Ramos (cell line): ENCODE results near the gene CSTF2T.

Source experiments
- in situ Hi-C: fragments of 300-500 bp; cut with MboI; formaldehyde crosslinking; loops from one replicate; pipeline ENCODE4 v1.14.3; 2022; ENCODE audit warnings: low sequenced_read_pairs; ENCODE audit not compliant: unreplicated experiment

The CSTF2T gene, protein sequence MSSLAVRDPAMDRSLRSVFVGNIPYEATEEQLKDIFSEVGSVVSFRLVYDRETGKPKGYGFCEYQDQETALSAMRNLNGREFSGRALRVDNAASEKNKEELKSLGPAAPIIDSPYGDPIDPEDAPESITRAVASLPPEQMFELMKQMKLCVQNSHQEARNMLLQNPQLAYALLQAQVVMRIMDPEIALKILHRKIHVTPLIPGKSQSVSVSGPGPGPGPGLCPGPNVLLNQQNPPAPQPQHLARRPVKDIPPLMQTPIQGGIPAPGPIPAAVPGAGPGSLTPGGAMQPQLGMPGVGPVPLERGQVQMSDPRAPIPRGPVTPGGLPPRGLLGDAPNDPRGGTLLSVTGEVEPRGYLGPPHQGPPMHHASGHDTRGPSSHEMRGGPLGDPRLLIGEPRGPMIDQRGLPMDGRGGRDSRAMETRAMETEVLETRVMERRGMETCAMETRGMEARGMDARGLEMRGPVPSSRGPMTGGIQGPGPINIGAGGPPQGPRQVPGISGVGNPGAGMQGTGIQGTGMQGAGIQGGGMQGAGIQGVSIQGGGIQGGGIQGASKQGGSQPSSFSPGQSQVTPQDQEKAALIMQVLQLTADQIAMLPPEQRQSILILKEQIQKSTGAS

DNA sequence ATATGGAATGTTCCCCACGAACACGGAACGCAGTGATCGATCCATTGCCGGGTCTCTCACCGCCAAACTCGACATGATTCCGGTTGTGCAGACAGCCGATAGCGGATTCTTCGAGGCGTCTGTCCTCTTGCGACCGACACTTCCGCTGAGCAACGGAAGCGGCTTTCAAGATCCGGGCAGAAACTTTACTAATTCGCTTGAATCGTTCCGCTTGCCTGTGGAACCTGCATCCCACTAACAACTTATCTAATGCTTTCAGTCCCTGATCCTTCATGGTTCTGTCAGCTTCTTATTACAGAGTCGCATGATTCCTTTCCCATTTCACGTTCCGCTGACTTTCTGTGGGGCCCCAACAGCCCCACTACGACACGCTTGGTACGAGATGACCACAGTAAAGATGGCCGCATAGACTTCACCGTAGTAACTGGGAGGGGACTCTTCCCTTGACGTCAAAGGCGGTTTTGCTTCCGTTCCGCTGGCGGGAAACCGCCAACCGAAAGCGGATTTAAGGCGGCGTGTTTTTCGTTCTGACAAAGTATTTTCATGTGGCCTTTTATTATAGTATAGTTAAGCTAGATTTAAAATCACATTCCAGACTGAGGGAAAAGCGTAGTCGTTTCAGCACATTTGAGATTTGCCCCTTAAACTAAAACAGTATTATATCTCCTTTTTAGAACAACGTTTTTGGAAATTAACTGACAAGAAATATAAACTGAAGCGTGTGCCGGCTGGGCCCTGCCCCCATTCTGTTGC is at the start of gene CSTF2T:
CSTF2T (minus strand) TSS at position 121 of the 753 bp plus-strand sequence; CDS start at position 75, 46 bp downstream.
- in situ Hi-C loops, result no loop called here

DNA sequence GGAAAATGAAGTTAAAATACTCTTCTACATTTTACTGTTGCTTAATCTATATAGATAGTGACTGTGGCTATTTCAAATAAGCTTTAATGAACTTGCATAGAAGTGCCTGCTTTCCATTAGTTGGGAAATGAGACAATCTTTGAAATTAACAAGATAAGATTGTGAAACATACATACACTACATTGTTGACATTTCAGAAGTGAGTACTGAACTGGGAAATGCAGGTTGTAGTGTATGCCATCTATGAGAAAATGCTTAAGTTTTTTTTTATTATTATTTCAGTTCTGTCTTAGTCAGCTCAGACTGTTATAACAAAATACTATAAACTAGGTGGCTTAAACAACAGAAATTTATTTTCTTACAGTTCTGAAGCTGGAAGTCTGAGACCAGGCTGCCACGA is 49.6 kb upstream of the CSTF2T start:
- in situ Hi-C loops, result no loop called here

DNA sequence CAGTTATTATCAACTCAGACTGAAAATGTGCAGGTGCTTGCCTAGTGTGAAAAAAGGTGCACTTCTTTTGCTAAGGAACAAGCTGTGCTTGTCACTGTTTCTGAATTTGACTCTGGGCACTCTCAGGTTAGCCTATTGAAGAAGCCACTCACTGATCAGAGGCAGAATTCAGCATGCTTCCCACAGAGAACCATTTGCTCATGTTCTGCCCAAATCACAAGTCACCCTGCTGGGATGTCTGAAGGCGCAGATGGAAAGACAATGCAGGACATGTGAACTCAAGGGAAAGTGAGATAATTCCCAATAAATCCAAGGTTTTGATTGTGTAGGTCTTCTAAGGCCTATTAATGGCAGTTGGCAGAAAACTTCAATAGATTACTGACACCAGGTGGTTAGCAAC is 47.8 kb upstream of the CSTF2T start:
- in situ Hi-C loops, result no loop called here

DNA sequence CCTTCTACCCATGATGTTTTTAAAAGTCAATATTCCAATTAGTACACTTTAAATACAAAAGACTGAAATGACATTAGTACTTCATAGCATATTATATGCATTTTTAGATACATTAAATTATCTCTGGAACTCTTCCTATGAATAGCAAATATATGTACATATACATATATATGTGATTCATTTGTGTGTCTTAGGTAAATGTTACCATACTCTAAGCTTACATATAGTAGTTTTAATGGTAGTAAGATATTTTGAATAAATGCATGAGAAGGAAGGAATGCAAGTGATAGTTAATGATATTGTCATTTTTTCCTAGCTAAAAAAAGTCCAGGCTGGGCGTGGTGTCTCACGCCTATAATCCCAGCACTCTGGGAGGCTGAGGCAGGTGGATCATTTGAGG is 46.0 kb upstream of the CSTF2T start:
- in situ Hi-C loops, result no loop called here

DNA sequence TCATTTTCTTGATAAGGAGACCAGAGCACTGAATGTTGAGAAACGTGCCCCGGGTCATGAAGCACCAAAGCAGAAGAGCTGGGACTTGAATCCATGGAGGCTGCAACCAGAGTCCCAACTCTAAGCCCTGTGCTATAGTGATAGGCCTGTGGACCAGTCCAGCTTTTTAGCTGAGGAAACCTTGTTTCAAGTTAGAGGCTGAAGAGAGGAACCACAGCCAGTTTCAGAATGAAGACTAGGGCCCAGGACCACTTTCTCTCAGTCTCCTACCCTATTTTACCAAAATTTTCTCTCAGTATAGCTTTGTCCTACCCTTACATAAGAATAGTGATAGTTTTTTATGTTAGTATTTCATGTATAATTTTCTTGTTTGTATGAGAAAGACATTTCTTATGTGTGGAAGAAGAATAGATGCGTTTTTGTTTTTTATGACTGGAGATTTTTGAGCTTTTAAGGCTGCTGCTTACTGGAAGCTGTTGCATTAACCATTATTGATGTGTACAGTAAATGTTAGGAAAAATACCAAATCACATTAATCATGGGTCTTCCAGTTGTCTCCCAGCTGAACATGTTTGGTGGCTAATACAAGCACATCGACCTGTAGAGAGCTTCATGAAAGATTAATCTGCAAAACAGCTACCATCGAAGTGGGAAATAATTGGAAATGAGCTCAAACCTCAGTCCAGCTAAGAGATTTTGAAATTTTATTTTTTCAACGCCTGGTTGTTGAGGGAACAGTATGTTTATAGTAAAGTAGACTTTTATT is 45.0 kb upstream of the CSTF2T start:
- in situ Hi-C loops, result no loop called here

DNA sequence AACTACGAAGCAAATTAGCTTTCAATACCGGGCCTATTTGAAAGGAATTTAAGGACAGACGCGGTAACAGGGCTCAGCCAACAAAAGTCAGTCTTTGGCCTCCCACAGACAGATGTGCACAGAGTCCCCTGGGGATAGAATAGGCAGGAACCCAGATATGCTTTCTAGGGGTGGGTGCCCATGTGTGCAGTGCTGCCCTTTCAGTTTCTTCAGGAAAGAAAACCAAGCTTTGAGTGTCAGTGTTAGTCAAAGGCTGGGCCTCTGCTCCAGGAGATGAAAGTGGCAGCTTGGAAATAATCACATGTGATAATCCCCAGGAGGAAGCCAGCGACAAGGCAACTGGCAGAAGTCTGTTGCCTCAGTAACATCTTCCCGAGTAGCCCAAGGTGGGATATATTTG is 43.8 kb upstream of the CSTF2T start:
- in situ Hi-C loops, result no loop called here

DNA sequence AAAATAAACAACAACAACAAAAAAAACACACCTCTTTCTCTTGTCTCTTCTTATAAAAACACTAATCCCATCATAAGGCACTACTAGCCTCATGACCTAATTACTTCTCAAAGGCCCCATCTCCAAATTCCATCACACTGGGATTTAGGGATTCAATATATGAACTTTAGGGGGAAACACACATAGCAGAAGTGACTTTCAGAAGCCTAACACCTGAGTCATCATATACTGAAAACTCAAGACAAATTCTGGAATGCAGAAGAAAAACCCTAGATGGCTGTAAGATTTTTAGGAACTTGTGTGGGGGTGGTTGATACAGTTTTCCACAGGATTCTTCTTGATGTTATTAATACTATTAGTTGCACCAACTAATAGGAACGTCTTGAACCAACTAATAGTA is 33.7 kb upstream of the CSTF2T start:
- in situ Hi-C loops, result no loop called here

DNA sequence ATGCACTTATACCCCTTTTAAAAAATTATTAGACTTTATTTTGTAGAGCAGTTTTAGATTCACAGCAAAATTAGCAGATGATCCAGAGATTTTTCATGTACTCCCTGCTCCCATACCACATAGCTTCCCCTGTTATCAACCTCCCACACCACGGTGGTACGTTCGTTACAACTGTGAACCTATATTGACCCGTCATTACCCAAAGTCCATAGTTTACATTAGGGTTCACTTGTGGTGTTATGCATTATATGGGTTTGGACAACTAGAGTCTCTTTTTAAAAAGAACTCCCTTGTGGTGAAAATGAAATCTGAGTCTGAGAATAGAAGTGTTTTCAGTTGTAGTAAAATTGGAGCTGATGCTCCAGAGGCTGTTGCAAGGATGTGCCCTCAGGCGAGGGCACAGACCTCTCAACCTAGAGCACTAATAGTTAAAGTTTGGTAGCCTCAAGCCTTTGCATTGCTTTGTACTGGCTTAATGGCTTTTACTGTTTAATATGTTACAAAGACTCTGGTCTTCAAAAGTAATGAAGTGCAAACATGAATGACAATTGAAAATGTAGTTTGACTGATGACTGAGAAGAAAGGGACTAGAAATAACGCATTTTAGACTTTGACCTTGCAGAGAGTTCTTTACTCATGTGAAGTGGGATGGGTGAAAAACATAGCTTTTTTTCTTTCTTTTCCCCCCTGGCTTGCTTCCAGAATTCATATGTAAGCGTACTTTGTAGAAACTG is 30.6 kb upstream of the CSTF2T start:
- in situ Hi-C loops, result no loop called here

DNA sequence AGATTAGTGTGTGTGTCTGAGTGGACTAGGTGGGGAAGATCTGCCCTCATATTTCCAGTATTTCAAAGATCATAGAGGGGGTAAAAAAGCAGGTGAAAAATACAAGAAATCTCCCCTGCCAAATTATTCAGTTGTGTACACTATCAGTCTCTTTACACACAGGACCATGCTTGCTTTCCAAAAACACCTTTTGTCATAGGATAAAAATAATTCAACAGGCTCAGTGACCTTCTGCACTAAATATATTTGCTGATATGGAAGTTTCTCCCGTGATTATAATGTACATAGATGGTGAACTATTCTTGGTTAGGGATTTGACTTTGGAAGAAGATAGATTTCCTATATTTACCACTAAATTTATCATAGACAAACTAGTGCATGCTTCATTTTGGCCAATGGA is 24.6 kb upstream of the CSTF2T start:
- in situ Hi-C loops, result no loop called here

DNA sequence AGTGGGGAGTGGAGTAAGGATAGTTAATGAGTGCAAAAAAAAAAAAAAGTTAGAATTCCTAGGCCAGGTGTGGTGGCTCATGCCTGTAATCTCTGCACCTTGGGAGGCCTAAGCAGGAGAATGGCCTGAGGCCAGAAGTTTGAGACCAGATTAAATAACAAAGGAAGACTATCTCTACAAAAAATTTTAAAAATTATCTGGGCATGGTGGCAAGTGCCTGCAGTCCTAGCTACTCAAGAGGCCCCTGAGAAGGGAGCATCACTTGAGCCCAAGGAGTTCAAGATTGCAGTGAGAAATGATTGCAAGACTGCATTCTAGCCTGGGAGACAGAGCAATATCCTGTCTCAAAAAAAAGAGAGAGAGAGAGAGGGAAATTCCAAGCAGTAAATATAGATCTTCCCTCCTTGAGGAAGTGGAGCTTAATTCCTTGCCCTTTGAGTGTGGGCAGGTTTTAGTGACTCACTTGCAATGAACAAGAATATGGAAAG is 19.5 kb upstream of the CSTF2T start:
- in situ Hi-C loops, result no loop called here

DNA sequence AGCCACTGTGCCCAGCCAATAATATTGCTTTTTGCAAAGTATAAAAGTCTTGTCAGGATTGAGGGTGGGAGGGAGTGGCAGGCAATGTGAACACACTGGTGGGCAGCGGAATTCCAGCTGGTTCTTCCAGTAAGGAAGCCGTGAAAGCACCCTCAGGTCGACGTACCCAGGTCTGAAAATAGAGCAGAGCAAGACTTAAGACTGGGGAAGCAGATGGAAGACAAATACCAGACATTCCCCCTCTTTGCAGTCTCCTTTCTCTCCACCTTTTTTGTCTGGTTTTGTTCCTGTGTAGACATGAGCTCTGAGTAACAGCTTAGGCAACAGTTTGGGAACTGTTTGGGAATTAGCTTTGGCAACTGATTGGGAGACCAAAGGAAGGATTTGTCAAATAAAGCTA is 17.6 kb upstream of the CSTF2T start:
- in situ Hi-C loops, result no loop called here

DNA sequence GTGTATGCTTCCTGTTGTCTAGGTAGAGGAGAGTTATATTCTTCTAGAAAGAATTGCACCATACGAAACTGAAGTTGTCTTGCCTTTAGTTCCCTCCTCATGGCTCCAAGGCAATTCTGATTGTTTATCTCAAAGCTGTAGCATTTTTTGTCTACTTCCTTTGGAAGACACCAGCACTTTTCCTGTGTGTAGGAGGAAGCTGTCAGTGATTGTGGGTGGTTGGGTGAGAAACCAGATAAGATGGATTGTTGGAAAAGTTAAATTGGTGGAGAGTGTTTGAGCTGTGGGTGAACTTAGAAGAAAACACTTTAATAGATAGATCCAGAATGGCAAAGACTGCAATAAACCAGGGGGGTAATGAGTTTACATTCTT is 12.1 kb upstream of the CSTF2T start:
- in situ Hi-C loops, result no loop called here

DNA sequence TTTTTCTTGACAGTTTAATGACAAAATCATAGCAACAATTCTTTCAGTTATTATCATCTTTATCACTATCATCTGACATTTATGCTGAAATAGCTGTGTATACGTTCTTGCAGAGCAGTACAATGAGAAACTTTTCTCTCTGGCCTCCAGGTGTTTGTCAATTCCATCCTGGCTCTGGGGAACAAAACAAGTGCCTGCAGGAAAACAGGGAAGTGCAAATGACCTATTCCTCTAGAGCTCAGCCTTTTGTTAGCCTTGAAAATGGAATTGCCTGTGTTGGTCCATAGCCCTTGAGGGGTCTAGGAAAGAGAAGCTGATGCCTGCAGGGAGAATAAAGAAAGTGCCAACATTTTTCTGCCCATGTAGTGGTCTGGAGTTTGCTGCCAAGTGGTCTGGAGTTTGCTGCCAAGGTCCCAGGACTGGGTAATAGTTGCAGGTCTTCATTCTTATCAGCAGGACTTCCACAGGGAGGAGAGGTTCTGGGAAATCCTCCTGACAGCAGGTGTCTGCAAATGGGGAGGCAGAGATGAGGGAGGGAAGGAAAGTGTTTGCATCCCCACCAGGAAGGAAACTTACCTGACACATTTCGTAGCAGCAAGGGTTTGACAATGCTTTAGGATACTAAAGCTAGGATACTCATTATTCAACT is 10.1 kb upstream of the CSTF2T start:
- in situ Hi-C loops, result no loop called here

DNA sequence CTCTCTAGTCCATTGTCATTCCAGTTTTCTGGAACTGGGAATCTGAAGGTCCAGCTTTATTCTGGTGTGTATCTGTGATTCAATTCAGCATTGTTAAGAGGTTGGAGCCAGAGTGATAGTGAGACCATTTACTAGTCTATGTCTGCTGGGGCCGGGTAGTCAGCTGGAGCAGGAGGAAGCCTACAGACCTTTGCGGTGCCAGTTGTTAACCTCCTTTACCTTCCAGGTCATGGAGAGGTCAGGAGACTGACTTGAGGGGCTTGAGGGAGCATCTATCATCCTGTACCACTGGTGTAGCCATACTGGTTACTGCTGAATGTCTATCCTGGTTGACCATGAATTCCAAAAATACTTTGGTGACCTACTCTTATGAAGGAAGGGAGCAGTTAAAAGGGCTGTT is 9.2 kb upstream of the CSTF2T start:
- in situ Hi-C loops, result no loop called here

DNA sequence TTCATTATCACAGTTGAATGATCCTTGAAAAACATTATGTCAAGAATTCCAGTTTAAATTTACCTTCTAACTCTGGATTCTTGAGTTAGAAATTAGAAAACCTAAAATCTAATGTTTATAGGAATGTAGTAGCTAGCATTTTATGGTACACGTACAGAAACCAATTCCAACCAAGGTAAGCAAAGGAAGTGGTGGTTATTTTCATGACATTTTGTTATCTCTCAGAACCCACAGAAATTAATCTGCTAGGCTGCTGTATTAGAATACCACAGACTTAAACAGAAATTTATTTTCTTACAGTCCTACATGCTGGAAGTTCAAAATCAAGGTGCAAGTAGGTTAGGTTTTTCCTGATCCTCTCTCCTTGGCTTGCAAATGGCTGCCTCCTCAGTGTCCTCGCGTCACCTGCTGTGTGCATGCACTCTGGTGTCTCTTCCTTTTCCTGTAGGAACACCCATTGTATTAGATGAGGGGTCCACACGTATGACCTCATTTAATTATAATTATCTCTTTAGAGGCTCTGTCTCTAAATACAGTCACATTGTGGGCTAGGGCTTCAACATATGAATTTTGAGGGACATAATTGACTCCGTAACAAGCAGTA is 8.5 kb upstream of the CSTF2T start:
- in situ Hi-C loops, result no loop called here

DNA sequence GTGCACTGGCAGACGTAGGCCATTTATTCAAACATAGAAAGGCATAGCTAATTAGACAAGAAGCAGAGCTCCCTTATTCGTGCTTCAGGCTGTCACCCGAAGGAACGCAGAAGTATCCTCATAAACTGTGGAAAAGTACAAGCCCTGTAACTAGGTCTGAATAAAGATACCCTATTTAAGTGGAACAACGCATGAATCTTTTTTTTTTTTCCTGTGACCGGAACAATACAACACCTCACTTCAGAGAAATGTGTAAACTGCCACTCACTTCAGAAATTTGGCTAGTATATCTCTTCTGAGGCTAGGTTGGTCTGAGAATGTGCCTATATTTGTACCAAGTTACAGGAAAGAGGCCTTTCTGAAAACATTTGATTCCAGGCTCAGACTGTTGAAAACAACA is 8.0 kb upstream of the CSTF2T start:
- in situ Hi-C loops, result no loop called here

DNA sequence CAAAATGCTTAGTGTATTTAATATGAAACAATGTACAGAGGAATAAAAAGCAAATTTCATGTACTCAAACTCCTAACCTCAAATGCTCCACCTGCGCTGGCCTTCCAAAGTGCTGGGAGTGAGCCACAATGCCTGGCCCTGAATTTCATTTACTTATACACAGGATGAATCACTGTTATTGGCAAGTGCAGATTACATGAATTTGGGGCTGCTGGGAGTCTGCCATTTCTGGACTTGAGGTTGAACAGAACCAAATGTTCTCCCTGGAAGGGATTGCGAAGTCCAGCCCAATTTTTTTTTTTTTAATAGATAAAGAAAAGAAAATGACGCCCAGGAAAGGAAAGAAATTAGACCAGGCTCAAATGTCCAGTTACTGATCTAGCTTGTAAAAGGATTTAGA is 6.8 kb upstream of the CSTF2T start:
- in situ Hi-C loops, result no loop called here

DNA sequence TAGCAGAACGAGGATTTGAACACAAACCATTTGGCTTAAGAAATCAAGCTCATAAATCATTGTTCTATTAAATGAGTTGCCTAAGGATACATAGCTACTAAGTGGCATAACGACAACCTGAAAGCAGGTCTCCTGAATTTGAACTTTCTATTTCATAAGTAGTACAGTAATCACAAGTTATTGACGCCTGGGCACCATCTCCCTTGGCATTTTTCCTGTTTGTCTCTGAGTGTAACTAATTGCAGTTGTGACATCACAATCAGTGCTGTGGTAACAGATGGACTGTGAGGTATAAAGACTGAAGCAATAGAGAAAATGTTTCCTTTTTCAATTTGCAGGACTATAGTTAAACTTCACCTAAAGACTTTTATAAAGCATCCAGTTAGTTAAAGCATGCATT is 6.4 kb upstream of the CSTF2T start:
- in situ Hi-C loops, result no loop called here

DNA sequence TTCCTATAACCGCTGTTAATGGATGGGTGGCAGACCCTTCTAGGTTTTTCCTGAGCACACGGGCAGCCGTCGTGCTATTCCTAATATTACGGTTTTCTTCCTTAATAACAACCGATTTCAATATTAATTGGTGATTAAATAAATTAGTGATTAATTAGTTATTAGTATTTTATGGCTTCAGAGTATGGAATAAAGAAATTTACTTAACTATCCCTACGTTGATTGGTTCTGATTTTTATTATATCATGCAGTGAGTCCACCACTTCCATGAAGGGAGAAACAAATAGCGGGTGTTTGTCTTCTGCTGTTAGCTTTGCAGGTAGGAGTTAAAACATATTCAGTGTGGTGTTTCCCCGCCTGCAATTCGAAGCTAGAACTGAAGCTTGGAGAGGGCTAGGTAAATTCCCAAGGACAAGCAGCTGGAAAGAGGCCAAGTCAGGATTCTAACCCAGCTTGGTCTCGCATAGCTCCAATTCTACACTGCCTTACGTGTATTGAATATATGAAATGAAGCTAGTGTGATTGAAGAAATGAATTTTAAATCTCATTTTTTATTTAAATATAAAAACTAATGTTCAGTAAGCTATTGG is 928 bp upstream of the CSTF2T start:
- in situ Hi-C loops, result no loop called here
